ENCODE results near the gene ST8SIA2.

DNA sequence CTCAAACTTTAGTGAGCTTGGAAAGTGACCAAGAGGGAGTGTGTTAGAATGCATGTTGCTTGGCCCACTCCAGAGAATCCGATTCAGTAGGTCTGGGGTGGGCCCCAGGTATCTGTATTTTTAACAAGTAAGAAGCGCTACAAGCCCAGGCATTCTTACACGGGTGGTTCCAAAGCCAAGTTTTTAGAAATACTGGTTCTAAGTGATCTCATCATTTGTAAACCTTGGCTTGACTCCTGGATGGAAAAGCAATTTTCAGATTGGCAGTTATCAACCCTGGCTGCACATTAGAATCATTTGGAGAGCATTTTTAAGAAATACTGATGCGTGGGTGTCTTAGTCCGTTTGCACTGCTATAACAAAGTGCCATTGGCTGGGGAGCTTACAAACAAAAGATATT lies 27.3 kb upstream of the ST8SIA2 start:
- TF ChIP-seq, protein P1, sequence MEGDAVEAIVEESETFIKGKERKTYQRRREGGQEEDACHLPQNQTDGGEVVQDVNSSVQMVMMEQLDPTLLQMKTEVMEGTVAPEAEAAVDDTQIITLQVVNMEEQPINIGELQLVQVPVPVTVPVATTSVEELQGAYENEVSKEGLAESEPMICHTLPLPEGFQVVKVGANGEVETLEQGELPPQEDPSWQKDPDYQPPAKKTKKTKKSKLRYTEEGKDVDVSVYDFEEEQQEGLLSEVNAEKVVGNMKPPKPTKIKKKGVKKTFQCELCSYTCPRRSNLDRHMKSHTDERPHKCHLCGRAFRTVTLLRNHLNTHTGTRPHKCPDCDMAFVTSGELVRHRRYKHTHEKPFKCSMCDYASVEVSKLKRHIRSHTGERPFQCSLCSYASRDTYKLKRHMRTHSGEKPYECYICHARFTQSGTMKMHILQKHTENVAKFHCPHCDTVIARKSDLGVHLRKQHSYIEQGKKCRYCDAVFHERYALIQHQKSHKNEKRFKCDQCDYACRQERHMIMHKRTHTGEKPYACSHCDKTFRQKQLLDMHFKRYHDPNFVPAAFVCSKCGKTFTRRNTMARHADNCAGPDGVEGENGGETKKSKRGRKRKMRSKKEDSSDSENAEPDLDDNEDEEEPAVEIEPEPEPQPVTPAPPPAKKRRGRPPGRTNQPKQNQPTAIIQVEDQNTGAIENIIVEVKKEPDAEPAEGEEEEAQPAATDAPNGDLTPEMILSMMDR (conservative IDR thresholded peaks at IDR 0.05), result no peak
- no peak for TF ChIP-seq ZFX (IDR thresholded peaks at IDR 0.05)

Measured in C4-2B (cell line).